ENCODE results near the gene HNRNPM. TPM values are rescaled to one million over a fixed set of nuclear protein-coding genes. Genes with fewer than 3 reads are reported as not detected.
"Not testable (repeated sequence)": the region's sequence is repeated elsewhere in the genome, so short reads cannot be mapped to it uniquely, and the experiment has no call there.

Gene HNRNPM, protein sequence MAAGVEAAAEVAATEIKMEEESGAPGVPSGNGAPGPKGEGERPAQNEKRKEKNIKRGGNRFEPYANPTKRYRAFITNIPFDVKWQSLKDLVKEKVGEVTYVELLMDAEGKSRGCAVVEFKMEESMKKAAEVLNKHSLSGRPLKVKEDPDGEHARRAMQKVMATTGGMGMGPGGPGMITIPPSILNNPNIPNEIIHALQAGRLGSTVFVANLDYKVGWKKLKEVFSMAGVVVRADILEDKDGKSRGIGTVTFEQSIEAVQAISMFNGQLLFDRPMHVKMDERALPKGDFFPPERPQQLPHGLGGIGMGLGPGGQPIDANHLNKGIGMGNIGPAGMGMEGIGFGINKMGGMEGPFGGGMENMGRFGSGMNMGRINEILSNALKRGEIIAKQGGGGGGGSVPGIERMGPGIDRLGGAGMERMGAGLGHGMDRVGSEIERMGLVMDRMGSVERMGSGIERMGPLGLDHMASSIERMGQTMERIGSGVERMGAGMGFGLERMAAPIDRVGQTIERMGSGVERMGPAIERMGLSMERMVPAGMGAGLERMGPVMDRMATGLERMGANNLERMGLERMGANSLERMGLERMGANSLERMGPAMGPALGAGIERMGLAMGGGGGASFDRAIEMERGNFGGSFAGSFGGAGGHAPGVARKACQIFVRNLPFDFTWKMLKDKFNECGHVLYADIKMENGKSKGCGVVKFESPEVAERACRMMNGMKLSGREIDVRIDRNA
- total RNA-seq: 100 to 1,000 TPM in 1 of 2 donors, 10 to 100 TPM in 1; 99.8 to 136 TPM
- long read RNA-seq, partial matches to known transcripts: 48 of 236 reads
- long read RNA-seq, other reads (novel, unspliced or antisense): 185 of 236 reads

DNA sequence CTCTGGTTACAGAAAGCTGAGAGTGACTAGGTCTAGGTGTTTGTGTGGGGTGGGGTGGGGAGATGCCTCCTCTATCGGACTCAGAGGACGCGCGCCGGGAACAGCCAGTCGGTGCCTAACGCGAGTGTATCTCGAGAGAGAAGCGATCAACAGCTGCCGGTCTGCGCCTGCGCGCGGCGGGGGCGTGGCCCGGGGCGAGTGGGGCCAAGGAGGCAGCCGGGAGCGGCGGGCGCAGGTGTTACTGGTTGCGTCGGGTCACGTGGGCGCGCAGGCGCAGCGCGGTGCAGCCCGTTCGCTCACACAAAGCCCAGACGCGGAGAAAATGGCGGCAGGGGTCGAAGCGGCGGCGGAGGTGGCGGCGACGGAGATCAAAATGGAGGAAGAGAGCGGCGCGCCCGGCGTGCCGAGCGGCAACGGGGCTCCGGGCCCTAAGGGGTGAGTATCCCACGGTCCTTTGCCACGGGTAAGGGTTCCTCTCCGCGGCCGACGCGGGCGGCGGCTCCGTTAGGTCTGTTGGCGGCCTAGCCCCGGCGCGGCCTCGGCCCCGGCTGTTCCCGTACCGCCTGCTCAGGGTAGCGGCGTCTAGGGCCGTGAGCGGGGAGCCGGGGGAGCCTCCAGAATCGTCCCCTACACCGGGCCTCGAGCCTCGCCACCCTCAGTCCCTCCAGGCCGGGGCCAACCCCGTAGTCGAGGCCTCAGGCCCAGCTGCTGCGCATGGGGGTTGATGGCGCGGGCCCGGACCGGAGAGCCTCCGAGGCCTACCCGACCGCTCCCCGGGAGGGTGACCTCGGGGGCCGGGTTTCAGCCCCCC is at the start of gene HNRNPM:
Gene HNRNPM (plus strand): TSS at position 299 of the 811 bp plus-strand sequence. CDS start 24 bp downstream, at position 323.
- intact Hi-C loops (cut with DNase I, micrococcal nuclease): no loop called here
- ATAC-seq (peak; percentile 94), DNase-seq (peak; percentile 99 to 100)

GRCh38 chr19:8395621-8396082 is 49.1 kb upstream of the HNRNPM start:
- no peak for DNase-seq
- no peak for ATAC-seq
- intact Hi-C loops (cut with DNase I, micrococcal nuclease): no loop called here

- intact Hi-C loops (cut with DNase I, micrococcal nuclease): no loop called here
- no peak for DNase-seq
- no peak for ATAC-seq
Observed at GRCh38 chr19:8396185-8396562, 48.6 kb upstream of the HNRNPM start.

GRCh38 chr19:8396563-8397203 is 48.1 kb upstream of the HNRNPM start:
- intact Hi-C loops (cut with DNase I, micrococcal nuclease): no loop called here
- ATAC-seq (peak; percentile 55), DNase-seq (peak; percentile 64 to 68)

DNA sequence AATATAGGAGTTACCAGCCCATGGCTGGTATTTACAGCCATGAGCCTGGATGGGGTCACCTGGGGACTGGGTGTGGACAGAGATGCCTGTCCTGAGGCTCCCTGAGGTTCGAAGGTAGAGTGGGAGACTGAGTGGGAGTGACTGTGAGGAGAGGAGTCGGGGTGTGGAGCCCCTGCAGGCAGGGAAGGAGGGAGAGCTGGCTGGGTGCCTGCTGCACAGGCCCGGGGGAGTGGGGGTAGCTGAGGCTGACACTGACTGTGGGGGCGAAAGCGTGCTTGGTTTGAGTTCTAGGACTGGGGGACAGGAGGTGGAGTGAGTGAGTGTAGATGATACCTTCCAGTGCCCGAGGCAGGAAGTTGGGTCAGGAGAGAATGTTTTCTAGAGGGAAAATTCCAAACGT is 47.5 kb upstream of the HNRNPM start:
- intact Hi-C loops (cut with DNase I, micrococcal nuclease): no loop called here
- DNase-seq (no peak), ATAC-seq (no peak)

DNA sequence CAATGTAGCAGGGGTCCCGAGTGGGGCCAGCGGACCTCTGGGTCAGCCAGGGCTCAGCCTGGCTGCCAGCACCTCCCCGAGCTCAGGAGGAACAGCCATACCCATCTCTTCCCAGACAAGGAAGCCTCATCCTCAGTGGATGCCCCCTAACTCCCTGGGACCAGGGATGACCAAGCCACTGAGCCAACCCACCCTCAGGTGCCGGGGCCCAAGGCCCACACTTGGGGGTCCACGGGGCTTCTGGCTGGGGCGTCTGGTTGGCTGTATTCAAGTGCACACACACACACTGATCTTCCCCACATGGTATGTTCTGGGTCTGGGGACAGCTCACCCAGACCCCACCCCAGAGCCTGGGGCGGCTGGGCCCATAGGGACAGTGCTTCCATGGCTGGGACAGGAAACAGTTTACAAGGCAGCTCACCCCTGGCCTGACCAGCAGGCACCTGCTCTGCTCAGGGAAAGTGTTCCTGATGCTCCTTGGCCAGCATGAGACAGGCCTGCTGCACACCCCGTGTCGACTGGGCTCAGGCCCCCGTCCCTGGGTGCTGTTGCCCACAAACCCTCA is 46.9 kb upstream of the HNRNPM start:
- ATAC-seq: no peak
- intact Hi-C loops (cut with DNase I, micrococcal nuclease): no loop called here
- no peak for DNase-seq

- DNase-seq (no peak), ATAC-seq (no peak)
- intact Hi-C loops (cut with DNase I, micrococcal nuclease): no loop called here
Observed at GRCh38 chr19:8398311-8398771, 46.4 kb upstream of the HNRNPM start.

GRCh38 chr19:8399681-8400188 is 45.0 kb upstream of the HNRNPM start:
- ATAC-seq: no peak
- intact Hi-C loops (cut with DNase I, micrococcal nuclease): no loop called here
- DNase-seq: no peak

GRCh38 chr19:8401981-8402411 is 42.8 kb upstream of the HNRNPM start:
- DNase-seq: no peak
- intact Hi-C loops (cut with DNase I, micrococcal nuclease): no loop called here
- ATAC-seq: no peak

DNA sequence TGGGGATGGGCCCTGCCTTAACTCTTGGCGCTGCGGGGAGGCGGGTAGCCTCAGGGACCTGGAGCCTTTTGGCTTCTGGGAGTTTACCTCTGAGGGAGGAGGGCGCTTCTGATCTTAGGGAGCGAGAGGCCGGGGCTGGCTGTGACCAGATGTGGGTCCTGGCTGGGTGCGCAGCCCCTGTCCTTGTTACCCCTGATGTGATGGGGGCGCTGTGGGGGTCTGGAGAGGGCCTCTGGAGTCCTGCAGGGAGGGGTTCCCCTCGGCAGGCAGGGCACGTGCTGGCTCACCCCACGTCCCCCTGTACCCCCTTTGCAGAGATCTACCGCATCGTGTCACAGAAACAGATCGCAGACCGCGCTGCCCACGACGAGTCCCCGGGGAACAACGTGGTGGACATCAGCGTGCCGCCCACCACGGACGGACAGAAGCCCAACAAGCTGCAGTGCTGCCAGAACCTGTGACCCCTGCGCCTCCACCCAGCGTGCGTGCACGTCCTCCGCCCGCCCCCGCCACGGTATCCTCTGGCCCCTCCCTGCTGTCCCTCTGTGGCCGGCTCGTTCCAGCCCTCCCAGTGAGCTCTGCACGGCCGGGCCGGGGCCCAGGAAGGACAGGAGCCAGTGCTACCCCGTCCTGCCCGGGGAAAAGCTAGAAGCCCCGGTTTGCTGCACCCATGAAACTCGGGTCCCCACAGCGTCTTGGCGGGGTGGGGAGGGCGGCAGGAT is 41.5 kb upstream of the HNRNPM start:
- intact Hi-C loops (cut with DNase I, micrococcal nuclease): no loop called here
- DNase-seq (no peak), ATAC-seq (no peak)

GRCh38 chr19:8403820-8404109 is 41.0 kb upstream of the HNRNPM start:
- ATAC-seq: no peak
- no peak for DNase-seq
- intact Hi-C loops (cut with DNase I, micrococcal nuclease): no loop called here

DNA sequence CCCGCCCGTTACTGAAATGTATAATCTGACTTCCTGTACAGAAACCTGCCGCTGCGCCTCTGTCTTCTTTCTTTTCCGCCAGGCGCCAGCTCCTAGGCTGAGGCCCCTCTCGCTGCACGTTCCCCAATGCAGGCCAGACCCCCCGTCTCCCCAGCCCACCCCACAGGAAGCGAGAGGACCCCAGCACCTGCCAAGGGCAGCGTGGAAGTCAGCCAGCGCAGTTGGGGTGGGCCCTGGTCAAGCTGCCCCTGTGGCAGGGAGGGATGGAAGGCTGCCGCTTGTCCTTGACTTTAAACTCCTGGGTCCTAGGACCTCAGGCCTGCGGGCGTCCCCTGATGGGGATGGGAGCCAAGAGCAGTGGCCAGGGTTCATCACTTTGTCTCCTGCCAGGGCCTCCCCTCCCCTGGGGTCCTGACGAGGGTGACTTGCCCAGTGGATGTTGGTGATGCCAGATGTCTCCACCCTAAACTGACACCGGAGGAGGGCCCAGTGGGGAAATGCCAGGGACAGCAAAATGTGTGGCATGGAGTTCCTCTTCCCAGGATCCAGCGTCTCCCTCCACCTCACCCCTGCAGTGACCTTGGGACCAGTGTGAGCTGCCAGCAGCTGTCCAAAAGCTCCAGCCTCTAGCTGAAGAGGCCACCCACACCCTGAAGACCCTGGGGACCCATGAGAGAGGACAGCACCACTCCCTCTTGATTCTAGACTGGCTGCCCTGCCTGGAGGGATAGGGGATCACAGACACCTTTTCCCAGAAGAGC is 40.2 kb upstream of the HNRNPM start:
- DNase-seq (no peak), ATAC-seq (peak; percentile 10)
- intact Hi-C loops (cut with DNase I, micrococcal nuclease): no loop called here

- intact Hi-C loops (cut with DNase I, micrococcal nuclease); ATAC-seq; DNase-seq: not testable (repeated sequence)
Observed at GRCh38 chr19:8410718-8411117, 34.1 kb upstream of the HNRNPM start.

- peak; percentile 98 for ATAC-seq
- intact Hi-C loops (cut with DNase I, micrococcal nuclease): no loop called here
- peak; percentile 96 to 97 for DNase-seq
Observed at GRCh38 chr19:8412783-8413628, 31.8 kb upstream of the HNRNPM start, which contains the start of gene MARCHF2. Gene MARCHF2, plus strand, starts transcription at chr19:8413305. Its CDS starts 8,536 bp downstream, at chr19:8421841.

- no peak for ATAC-seq
- intact Hi-C loops (cut with DNase I, micrococcal nuclease): no loop called here
- no peak for DNase-seq
Observed at GRCh38 chr19:8413629-8413995, 31.2 kb upstream of the HNRNPM start.

DNA sequence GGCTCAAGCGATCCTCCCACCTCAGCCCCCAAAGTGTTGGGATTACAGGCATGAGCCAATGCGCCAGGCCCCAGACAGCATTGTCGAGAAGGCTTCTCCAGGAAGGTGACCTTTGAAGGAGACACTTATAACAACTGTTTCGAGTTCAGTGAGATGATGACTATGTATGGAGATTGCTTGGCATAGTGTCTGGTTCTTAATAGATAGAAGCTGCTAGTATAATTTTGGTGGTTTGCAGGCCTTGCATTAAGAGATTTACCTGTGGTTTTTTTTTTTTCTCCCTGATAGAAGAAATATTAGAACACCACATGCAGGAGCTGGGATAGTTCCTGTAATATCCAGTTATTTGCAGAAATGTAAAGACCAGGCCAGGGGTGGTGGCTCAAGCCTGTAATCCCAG is 28.0 kb upstream of the HNRNPM start:
- no peak for ATAC-seq
- DNase-seq: no peak
- intact Hi-C loops (cut with DNase I, micrococcal nuclease): no loop called here

Measured in left colon (tissue), 2 donors.